KMS-11 (cell line): ENCODE results near the gene SLC35G2.
"Not testable (repeated sequence)": the region's sequence is repeated elsewhere in the genome, so short reads cannot be mapped to it uniquely, and the experiment has no call there.

Experiments
- H2AFZ ChIP-seq: fragments of 200-600 bp; sonication (generic); 2 replicates; pipeline ENCODE4 v1.6.1; 2016; ENCODE audit warnings: antibody characterized with exemption, mixed run types, low read depth
- H3K27ac ChIP-seq: fragments of 200-600 bp; sonication (generic); 2 replicates; pipeline ENCODE4 v1.6.1; 2016; ENCODE audit warnings: mild to moderate bottlenecking, mixed run types
- H3K27me3 ChIP-seq: fragments of 200-600 bp; sonication (generic); 2 replicates; pipeline ENCODE4 v1.6.1; 2017; ENCODE audit warnings: mild to moderate bottlenecking, low read depth, mixed run types, moderate library complexity; ENCODE audit not compliant: insufficient read depth
- H3K36me3 ChIP-seq: fragments of 200-600 bp; sonication (generic); 2 replicates; pipeline ENCODE4 v1.6.1; 2017; ENCODE audit warnings: mild to moderate bottlenecking, mixed run types; ENCODE audit not compliant: insufficient read depth
- H3K4me1 ChIP-seq: fragments of 200-600 bp; sonication (generic); 2 replicates; pipeline ENCODE4 v1.6.1; 2016; ENCODE audit warnings: mild to moderate bottlenecking, low read depth, mixed run types; ENCODE audit not compliant: poor library complexity, severe bottlenecking
- H3K4me2 ChIP-seq: fragments of 200-600 bp; sonication (generic); 2 replicates; pipeline ENCODE4 v1.7.0; 2016; ENCODE audit warnings: mild to moderate bottlenecking, mixed run types
- H3K4me3 ChIP-seq: fragments of 200-600 bp; sonication (generic); IDR thresholded peaks from 2 replicates; pipeline ENCODE4 v1.6.1; 2017; ENCODE audit warnings: low read depth, low read length, mixed read lengths; ENCODE audit not compliant: insufficient read depth
- H3K79me2 ChIP-seq: fragments of 200-600 bp; sonication (generic); 2 replicates; pipeline ENCODE4 v1.6.1; 2016; ENCODE audit warnings: low read depth, mixed run types; ENCODE audit not compliant: insufficient read depth
- H3K9ac ChIP-seq: fragments of 200-600 bp; sonication (generic); 2 replicates; pipeline ENCODE4 v1.6.1; 2016; ENCODE audit warnings: mild to moderate bottlenecking, mixed run types
- H4K20me1 ChIP-seq: fragments of 200-600 bp; sonication (generic); 2 replicates; pipeline ENCODE4 v1.6.1; 2016; ENCODE audit warnings: mild to moderate bottlenecking, mixed run types; ENCODE audit not compliant: insufficient read depth
- CTCF ChIP-seq: fragments of 200-600 bp; sonication (generic); conservative IDR thresholded peaks from 2 replicates; pipeline ENCODE4 v1.6.1; 2017; ENCODE audit warnings: low read depth, mild to moderate bottlenecking, antibody characterized with exemption, low read length, moderate library complexity, mixed read lengths

SLC35G2 gene

GRCh38 chr3:136790786-136791185 lies 28.1 kb upstream of the SLC35G2 start:
- no peak for TF ChIP-seq CTCF
- Histone ChIP-seq H3K27ac (no peak overlapping the region), H3K4me2 (no peak overlapping the region), H3K9ac (no peak overlapping the region), H2AFZ (no peak overlapping the region), H3K4me1 (peaks cover 28% of the 10 kb centered on the region), H3K79me2 (no peaks in the 10 kb centered on the region), H3K27me3 (no peaks in the 10 kb centered on the region), H4K20me1 (no peaks in the 10 kb centered on the region), H3K36me3 (no peaks in the 10 kb centered on the region), H3K4me3 (no peak overlapping the region)

GRCh38 chr3:136792556-136793330 lies 26.2 kb upstream of the SLC35G2 start:
- H3K27ac ChIP-seq: no peak overlapping the region
- H3K27me3 ChIP-seq: no peaks in the 10 kb centered on the region
- H3K4me3 ChIP-seq: no peak overlapping the region
- no peaks in the 10 kb centered on the region for H3K36me3 ChIP-seq
- H3K9ac ChIP-seq: no peak overlapping the region
- no peak overlapping the region for H2AFZ ChIP-seq
- H4K20me1 ChIP-seq: no peaks in the 10 kb centered on the region
- peaks cover 8% of the 10 kb centered on the region for H3K4me1 ChIP-seq
- H3K79me2 ChIP-seq: no peaks in the 10 kb centered on the region
- no peak for TF ChIP-seq CTCF
- H3K4me2 ChIP-seq: no peak overlapping the region

GRCh38 chr3:136801146-136801545 lies 17.8 kb upstream of the SLC35G2 start:
- not testable (repeated sequence) for H3K4me1 ChIP-seq, H3K4me2 ChIP-seq, H4K20me1 ChIP-seq, H3K9ac ChIP-seq, H3K27ac ChIP-seq, H3K36me3 ChIP-seq, H3K4me3 ChIP-seq, H3K27me3 ChIP-seq, H2AFZ ChIP-seq, H3K79me2 ChIP-seq

DNA sequence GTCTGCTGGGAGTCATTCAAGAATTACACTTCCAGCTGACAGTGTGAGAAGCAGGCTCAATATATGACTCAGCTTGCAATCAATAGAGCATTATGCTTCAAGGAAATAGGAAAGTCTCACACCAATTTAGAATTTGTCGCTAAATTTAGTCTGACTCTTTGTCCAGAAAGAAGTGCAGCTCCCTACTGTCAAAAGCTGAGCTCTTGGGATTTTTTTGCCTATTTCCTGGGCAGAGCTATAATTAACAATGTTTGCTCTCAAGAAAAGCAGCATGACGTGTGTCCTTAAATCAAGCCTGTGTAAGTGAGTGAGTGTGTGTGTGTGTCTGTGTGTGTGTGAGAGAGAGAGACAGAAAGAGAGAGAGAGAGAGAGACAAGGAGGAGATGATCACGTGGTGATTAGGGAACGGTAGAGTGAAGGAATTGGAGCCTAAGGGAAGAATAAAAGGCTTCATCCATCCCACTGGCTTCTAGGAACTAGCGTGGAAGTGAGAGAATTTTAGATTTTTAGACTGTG lies 16.4 kb upstream of the SLC35G2 start:
- Histone ChIP-seq H3K36me3 (no peaks in the 10 kb centered on the region), H3K9ac (no peak overlapping the region), H3K79me2 (no peaks in the 10 kb centered on the region), H3K27ac (no peak overlapping the region), H3K4me3 (no peak overlapping the region), H3K4me2 (no peak overlapping the region), H3K27me3 (no peaks in the 10 kb centered on the region), H3K4me1 (peaks cover 4% of the 10 kb centered on the region), H4K20me1 (no peaks in the 10 kb centered on the region), H2AFZ (no peak overlapping the region)
- no peak for TF ChIP-seq CTCF

- no peaks in the 10 kb centered on the region for H3K36me3 ChIP-seq
- no peak for TF ChIP-seq CTCF
- H4K20me1 ChIP-seq: no peaks in the 10 kb centered on the region
- no peak overlapping the region for H3K9ac ChIP-seq
- no peaks in the 10 kb centered on the region for H3K27me3 ChIP-seq
- no peaks in the 10 kb centered on the region for H3K79me2 ChIP-seq
- no peak overlapping the region for H3K4me3 ChIP-seq
- no peak overlapping the region for H2AFZ ChIP-seq
- H3K4me2 ChIP-seq: no peak overlapping the region
- H3K27ac ChIP-seq: no peak overlapping the region
- peaks cover 4% of the 10 kb centered on the region for H3K4me1 ChIP-seq
These were observed 14.8 kb upstream of the SLC35G2 start for GRCh38 chr3:136804141-136804540.
